Liver (tissue), 9 donors: ENCODE data around the gene MPC2. TPM values are rescaled to one million over a fixed set of nuclear protein-coding genes. Genes with fewer than 3 reads are reported as not detected.

ENCODE experiments used
- DNase-seq: peaks from one replicate; pipeline ENCODE4 v3.0.0-alpha.2; 2017; ENCODE audit warnings: low spot score
- H3K27ac ChIP-seq, 2 donors: one replicate each; pipeline ENCODE4 v1.7.0; 2013; ENCODE audit warnings: inconsistent platforms in 2 of 2, low read length in 2 of 2, control low read depth in 1 of 2, low read depth in 1 of 2, mild to moderate bottlenecking in 1 of 2
- H3K27me3 ChIP-seq, 4 donors: one replicate each; pipeline versions ENCODE4 v1.6.1 to v1.7.0; 2013; ENCODE audit warnings: low read length in 3 of 4, inconsistent platforms in 1 of 4, mild to moderate bottlenecking in 1 of 4, moderate library complexity in 1 of 4; ENCODE audit not compliant: control insufficient read depth in 4 of 4, insufficient read depth in 4 of 4
- H3K36me3 ChIP-seq, 4 donors: one replicate each; pipeline versions ENCODE4 v1.6.1 to v1.7.0; 2013; ENCODE audit warnings: low read length in 3 of 4, mild to moderate bottlenecking in 3 of 4, low read depth in 1 of 4, moderate library complexity in 1 of 4; ENCODE audit not compliant: control insufficient read depth in 4 of 4, insufficient read depth in 3 of 4
- H3K4me1 ChIP-seq, 4 donors: one replicate each; pipeline versions ENCODE4 v1.6.1 to v1.7.0; 2013; ENCODE audit warnings: low read length in 3 of 4, mild to moderate bottlenecking in 3 of 4, moderate library complexity in 1 of 4; ENCODE audit not compliant: control insufficient read depth in 4 of 4, insufficient read depth in 4 of 4
- H3K4me3 ChIP-seq, 3 donors: one replicate each; pipeline versions ENCODE4 v1.6.1 to v1.7.0; 2013; ENCODE audit warnings: low read length in 3 of 3, control low read depth in 1 of 3, low read depth in 1 of 3, mild to moderate bottlenecking in 1 of 3
- H3K9ac ChIP-seq, 2 donors: one replicate each; pipeline ENCODE4 v1.7.0; 2013; ENCODE audit warnings: low read length in 2 of 2, mild to moderate bottlenecking in 2 of 2, moderate library complexity in 2 of 2, control low read depth in 1 of 2, low read depth in 1 of 2
- H3K9me3 ChIP-seq, 4 donors: one replicate each; pipeline versions ENCODE4 v1.6.1 to v1.7.0; 2013; ENCODE audit warnings: low read length in 3 of 4; ENCODE audit not compliant: control insufficient read depth in 4 of 4
- EGR1 ChIP-seq, 2 donors: IDR thresholded peaks; 2 replicates each; pipeline ENCODE4 v1.6.1; 2016 to 2018; ENCODE audit warnings: antibody characterized with exemption in 2 of 2, low read depth in 2 of 2
- FOXA1 ChIP-seq: IDR thresholded peaks from 2 replicates; pipeline ENCODE4 v1.6.1; 2016; ENCODE audit warnings: antibody characterized with exemption
- FOXA2 ChIP-seq: IDR thresholded peaks from 2 replicates; pipeline ENCODE4 v1.6.1; 2016; ENCODE audit warnings: antibody characterized with exemption
- GABPA ChIP-seq, 2 donors: IDR thresholded peaks in 1 of 2; conservative IDR thresholded peaks in 1 of 2; 2 replicates each; pipeline ENCODE4 v1.6.1; 2016; ENCODE audit warnings: antibody characterized with exemption in 2 of 2, mild to moderate bottlenecking in 1 of 2, moderate library complexity in 1 of 2
- HNF4A ChIP-seq, 2 donors: conservative IDR thresholded peaks; 2 replicates each; pipeline ENCODE4 v1.6.1; 2016; ENCODE audit warnings: antibody characterized with exemption in 2 of 2, mild to moderate bottlenecking in 2 of 2
- HNF4G ChIP-seq: IDR thresholded peaks from 2 replicates; pipeline ENCODE4 v1.6.1; 2016; ENCODE audit warnings: antibody characterized with exemption
- JUND ChIP-seq, 2 donors: IDR thresholded peaks; 2 replicates each; pipeline ENCODE4 v1.6.1; 2016; ENCODE audit warnings: antibody characterized with exemption in 2 of 2
- NR2F2 ChIP-seq: IDR thresholded peaks from 2 replicates; pipeline ENCODE4 v1.6.1; 2016; ENCODE audit warnings: antibody characterized with exemption
- RAD21 ChIP-seq, 2 donors: IDR thresholded peaks; 2 replicates each; pipeline ENCODE4 v1.6.1; 2016; ENCODE audit warnings: antibody characterized with exemption in 2 of 2, mild to moderate bottlenecking in 2 of 2
- RXRA ChIP-seq, 2 donors: IDR thresholded peaks; 2 replicates each; pipeline ENCODE4 v1.6.1; 2017 to 2018; ENCODE audit warnings: antibody characterized with exemption in 2 of 2, mild to moderate bottlenecking in 1 of 2
- SP1 ChIP-seq: IDR thresholded peaks from 2 replicates; pipeline ENCODE4 v1.6.1; 2018; ENCODE audit warnings: antibody characterized with exemption, mild to moderate bottlenecking
- TAF1 ChIP-seq: conservative IDR thresholded peaks from 2 replicates; pipeline ENCODE4 v1.6.1; 2016; ENCODE audit warnings: antibody characterized with exemption, mild to moderate bottlenecking
- YY1 ChIP-seq: IDR thresholded peaks from 2 replicates; pipeline ENCODE4 v1.6.1; 2016; ENCODE audit warnings: antibody characterized with exemption, mild to moderate bottlenecking
- WGBS: extraction: QIAGEN DNeasy Blood & Tissue Kit; methylation state at CpG from one replicate; pipeline ENCODE4 v1.1.7; 2013; 5-methylcytosine and 5-hydroxymethylcytosine counted together
- polyA plus RNA-seq, 2 donors: library from polyadenylated mRNA; stranded (reverse) in 1 of 2; unstranded in 1 of 2; fragments of 200-250 nt in 1 of 2; fragments of >200 nt in 1 of 2; fragmentation: Nextera tagmentation in 1 of 2; extraction: Ambion mirVana in 1 of 2; gene quantifications; one replicate each; pipeline versions ENCODE4 v1.2.1 to v1.2.3, GENCODE V29; 2013 to 2015
- total RNA-seq, 2 donors: library from RNA; depleted of rRNA; stranded (reverse); fragments of >200 nt; gene quantifications; one replicate each; pipeline ENCODE4 v1.2.3, GENCODE V29; 2014
- TF ChIP-seq, protein P1 (sequence below): IDR thresholded peaks from 2 replicates; pipeline ENCODE4 v1.6.1; 2016; ENCODE audit warnings: antibody characterized with exemption
- TF ChIP-seq, protein P2 (sequence below): IDR thresholded peaks from 2 replicates; pipeline ENCODE4 v1.6.1; 2016; ENCODE audit warnings: antibody characterized with exemption, mild to moderate bottlenecking
- TF ChIP-seq, protein P3 (sequence below): IDR thresholded peaks from 2 replicates; pipeline ENCODE4 v1.6.1; 2016; ENCODE audit warnings: antibody characterized with exemption
- TF ChIP-seq, protein P4 (sequence below): IDR thresholded peaks from 2 replicates; pipeline ENCODE4 v1.6.1; 2016; ENCODE audit warnings: antibody characterized with exemption
- TF ChIP-seq, protein P5 (sequence below): fragments of 150-350 bp; IDR thresholded peaks from 2 replicates; pipeline ENCODE4 v1.5.1; 2017; ENCODE audit warnings: improper control_type of control experiment, low read depth, low read length; ENCODE audit not compliant: missing input control
- donor health status: healthy.
- donor health status: healthy.
- donor health status: healthy.
- donor health status: healthy.
- donor health status: healthy.

The MPC2 gene
- total and polyA plus RNA-seq, 4 donors, result 78.8 to 369 (median 127) TPM

DNA sequence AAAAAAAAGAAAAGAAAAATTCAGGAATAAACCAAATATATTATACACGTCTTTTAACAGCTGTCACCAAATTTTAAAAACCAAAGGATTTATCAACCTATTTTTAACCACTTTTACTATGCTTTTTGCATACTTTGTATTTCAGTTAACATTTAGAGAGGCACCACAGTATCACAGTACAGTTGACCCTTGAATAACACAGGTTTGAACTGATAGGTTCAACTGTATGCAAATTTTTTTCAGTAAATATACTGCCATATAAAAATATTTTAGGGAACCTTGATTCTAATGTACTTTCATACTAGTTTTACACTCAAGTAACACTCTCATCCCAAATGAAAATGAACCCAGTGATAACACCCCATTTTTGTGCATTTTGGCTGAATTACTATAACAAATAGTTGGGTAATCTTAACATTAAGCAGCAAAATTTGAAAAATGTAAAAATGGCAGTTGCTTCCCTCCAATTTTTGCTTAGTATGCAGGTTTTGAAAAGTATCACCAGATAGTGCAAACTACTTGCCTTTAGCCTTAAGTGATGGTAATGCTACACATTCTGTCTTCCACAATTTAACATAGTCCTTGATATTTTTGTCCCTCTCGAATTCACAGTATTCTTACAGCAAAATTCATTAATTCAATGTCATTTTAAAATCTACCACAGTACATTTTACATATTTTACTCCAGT is 12.2 kb downstream of the MPC2 start:
- Histone ChIP-seq H3K9ac (no peak overlapping the region), H3K27me3 (no peaks in the 10 kb centered on the region)

More for the DNA sequence above, 12.2 kb downstream of the MPC2 start:
- WGBS, result 87% methylated on average over 2 of the region's 2 CpGs
- Histone ChIP-seq H3K4me1 (peaks cover 4 to 59% (median 24%) of the 10 kb centered on the region in 4 donors), H3K9me3 (no peaks in the 10 kb centered on the region), H3K4me3 (no peak overlapping the region), H3K27ac (peak overlapping the region in 1 of 2 donors; percentile 14), H3K36me3 (peaks cover 0 to 5% (median 1%) of the 10 kb centered on the region in 4 donors)
- TF ChIP-seq HNF4G, result no peak
- no peak for TF ChIP-seq EGR1 (IDR thresholded peaks at IDR 0.05; ENCODE audit: low read depth in 2 of 2)
- no peak for TF ChIP-seq HNF4A (conservative IDR thresholded peaks at IDR 0.05)
- TF ChIP-seq FOXA1, result no peak
- TF ChIP-seq JUND (IDR thresholded peaks at IDR 0.05), result no peak
- no peak for TF ChIP-seq FOXA2
- TF ChIP-seq, protein P1, sequence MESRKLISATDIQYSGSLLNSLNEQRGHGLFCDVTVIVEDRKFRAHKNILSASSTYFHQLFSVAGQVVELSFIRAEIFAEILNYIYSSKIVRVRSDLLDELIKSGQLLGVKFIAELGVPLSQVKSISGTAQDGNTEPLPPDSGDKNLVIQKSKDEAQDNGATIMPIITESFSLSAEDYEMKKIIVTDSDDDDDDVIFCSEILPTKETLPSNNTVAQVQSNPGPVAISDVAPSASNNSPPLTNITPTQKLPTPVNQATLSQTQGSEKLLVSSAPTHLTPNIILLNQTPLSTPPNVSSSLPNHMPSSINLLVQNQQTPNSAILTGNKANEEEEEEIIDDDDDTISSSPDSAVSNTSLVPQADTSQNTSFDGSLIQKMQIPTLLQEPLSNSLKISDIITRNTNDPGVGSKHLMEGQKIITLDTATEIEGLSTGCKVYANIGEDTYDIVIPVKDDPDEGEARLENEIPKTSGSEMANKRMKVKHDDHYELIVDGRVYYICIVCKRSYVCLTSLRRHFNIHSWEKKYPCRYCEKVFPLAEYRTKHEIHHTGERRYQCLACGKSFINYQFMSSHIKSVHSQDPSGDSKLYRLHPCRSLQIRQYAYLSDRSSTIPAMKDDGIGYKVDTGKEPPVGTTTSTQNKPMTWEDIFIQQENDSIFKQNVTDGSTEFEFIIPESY, result no peak
- TF ChIP-seq TAF1, result no peak
- TF ChIP-seq, protein P2, sequence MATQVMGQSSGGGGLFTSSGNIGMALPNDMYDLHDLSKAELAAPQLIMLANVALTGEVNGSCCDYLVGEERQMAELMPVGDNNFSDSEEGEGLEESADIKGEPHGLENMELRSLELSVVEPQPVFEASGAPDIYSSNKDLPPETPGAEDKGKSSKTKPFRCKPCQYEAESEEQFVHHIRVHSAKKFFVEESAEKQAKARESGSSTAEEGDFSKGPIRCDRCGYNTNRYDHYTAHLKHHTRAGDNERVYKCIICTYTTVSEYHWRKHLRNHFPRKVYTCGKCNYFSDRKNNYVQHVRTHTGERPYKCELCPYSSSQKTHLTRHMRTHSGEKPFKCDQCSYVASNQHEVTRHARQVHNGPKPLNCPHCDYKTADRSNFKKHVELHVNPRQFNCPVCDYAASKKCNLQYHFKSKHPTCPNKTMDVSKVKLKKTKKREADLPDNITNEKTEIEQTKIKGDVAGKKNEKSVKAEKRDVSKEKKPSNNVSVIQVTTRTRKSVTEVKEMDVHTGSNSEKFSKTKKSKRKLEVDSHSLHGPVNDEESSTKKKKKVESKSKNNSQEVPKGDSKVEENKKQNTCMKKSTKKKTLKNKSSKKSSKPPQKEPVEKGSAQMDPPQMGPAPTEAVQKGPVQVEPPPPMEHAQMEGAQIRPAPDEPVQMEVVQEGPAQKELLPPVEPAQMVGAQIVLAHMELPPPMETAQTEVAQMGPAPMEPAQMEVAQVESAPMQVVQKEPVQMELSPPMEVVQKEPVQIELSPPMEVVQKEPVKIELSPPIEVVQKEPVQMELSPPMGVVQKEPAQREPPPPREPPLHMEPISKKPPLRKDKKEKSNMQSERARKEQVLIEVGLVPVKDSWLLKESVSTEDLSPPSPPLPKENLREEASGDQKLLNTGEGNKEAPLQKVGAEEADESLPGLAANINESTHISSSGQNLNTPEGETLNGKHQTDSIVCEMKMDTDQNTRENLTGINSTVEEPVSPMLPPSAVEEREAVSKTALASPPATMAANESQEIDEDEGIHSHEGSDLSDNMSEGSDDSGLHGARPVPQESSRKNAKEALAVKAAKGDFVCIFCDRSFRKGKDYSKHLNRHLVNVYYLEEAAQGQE, result no peak
- no peak for TF ChIP-seq GABPA (IDR thresholded peaks at IDR 0.05 in 1 of 2, conservative IDR thresholded peaks at IDR 0.05 in 1 of 2)
- no peak for TF ChIP-seq NR2F2
- no peak for TF ChIP-seq RXRA (IDR thresholded peaks at IDR 0.05)
- no peak for TF ChIP-seq SP1
- TF ChIP-seq, protein P3, sequence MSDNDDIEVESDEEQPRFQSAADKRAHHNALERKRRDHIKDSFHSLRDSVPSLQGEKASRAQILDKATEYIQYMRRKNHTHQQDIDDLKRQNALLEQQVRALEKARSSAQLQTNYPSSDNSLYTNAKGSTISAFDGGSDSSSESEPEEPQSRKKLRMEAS, result no peak
- TF ChIP-seq, protein P4, sequence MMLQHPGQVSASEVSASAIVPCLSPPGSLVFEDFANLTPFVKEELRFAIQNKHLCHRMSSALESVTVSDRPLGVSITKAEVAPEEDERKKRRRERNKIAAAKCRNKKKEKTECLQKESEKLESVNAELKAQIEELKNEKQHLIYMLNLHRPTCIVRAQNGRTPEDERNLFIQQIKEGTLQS, result no peak
- TF ChIP-seq YY1, result no peak
- no peak for TF ChIP-seq RAD21 (IDR thresholded peaks at IDR 0.05)
- TF ChIP-seq, protein P5, sequence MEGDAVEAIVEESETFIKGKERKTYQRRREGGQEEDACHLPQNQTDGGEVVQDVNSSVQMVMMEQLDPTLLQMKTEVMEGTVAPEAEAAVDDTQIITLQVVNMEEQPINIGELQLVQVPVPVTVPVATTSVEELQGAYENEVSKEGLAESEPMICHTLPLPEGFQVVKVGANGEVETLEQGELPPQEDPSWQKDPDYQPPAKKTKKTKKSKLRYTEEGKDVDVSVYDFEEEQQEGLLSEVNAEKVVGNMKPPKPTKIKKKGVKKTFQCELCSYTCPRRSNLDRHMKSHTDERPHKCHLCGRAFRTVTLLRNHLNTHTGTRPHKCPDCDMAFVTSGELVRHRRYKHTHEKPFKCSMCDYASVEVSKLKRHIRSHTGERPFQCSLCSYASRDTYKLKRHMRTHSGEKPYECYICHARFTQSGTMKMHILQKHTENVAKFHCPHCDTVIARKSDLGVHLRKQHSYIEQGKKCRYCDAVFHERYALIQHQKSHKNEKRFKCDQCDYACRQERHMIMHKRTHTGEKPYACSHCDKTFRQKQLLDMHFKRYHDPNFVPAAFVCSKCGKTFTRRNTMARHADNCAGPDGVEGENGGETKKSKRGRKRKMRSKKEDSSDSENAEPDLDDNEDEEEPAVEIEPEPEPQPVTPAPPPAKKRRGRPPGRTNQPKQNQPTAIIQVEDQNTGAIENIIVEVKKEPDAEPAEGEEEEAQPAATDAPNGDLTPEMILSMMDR, result no peak
- no peak for DNase-seq
